Mucosa of descending colon (tissue), 3 donors: ENCODE results near the gene IGF1. TPM values are rescaled to one million over a fixed set of nuclear protein-coding genes. Genes with fewer than 3 reads are reported as not detected.
"Not testable (repeated sequence)": the region's sequence is repeated elsewhere in the genome, so short reads cannot be mapped to it uniquely, and the experiment has no call there.

ENCODE experiments used
- ATAC-seq: fragments of 200-7000 bp; cut with Tn5 transposase; one replicate; pipeline ENCODE4 v1.9.1; 2020; ENCODE audit warnings: mild to moderate bottlenecking, moderate library complexity
- DNase-seq, 3 donors: peaks; one replicate each; pipeline ENCODE4 v3.0.0-alpha.2; 2020
- H3K36me3 ChIP-seq: fragments of 200-600 bp; one replicate; pipeline ENCODE4 v1.8.0; 2021; ENCODE audit warnings: low read depth, mild to moderate bottlenecking
- H3K4me1 ChIP-seq: fragments of 200-600 bp; one replicate; pipeline ENCODE4 v1.8.0; 2021; ENCODE audit warnings: low read depth, mild to moderate bottlenecking
- H3K4me3 ChIP-seq: fragments of 200-600 bp; one replicate; pipeline ENCODE4 v1.8.0; 2021; ENCODE audit warnings: mild to moderate bottlenecking
- H3K9me3 ChIP-seq: fragments of 200-600 bp; one replicate; pipeline ENCODE4 v1.8.0; 2021; ENCODE audit warnings: mild to moderate bottlenecking
- CTCF ChIP-seq: fragments of 200-600 bp; IDR thresholded peaks from one replicate; pipeline ENCODE4 v1.8.0; 2022; ENCODE audit warnings: antibody characterized with exemption, mild to moderate bottlenecking
- intact Hi-C, 2 donors: fragments of 100-400 bp; cut with DNase I in 1 of 2; cut with micrococcal nuclease in 1 of 2; formaldehyde crosslinking; loops; one replicate each; pipeline versions ENCODE4 v1.11.0 to v1.11.1; 2022; cut with DNase I, micrococcal nuclease
- total RNA-seq, 3 donors: library from RNA; stranded (reverse); fragmentation: NEBNext Ultra II Directional in 2 of 3; extraction: Animal tissue kit (Norgen Biotek cat#: 25700) in 2 of 3; gene quantifications; one replicate each; pipeline versions ENCODE4 v1.2.1 to v1.2.4, GENCODE V29; 2021 to 2023
- donor health status: DM: no; HTN: no; CAD: no; lungs with moderate emphysema.
- donor health status: DM: no; HTN: no; CAD: no.
- donor health status: DM: no; HTN: yes; CAD: no.

Gene IGF1
- total RNA-seq, 3 donors from 2014 or later: 2.5 to 12.6 (median 9.4) TPM

- no peaks in the 10 kb centered on the region for H3K4me1 ChIP-seq
- intact Hi-C loops: no loop called here
- no peaks in the 10 kb centered on the region for H3K9me3 ChIP-seq
- no peak for TF ChIP-seq CTCF
- no peaks in the 10 kb centered on the region for H3K36me3 ChIP-seq
- no peak for DNase-seq
- no peak overlapping the region for H3K4me3 ChIP-seq
- no peak for ATAC-seq
Measured at GRCh38 chr12:102365365-102365764, 115.0 kb downstream of the IGF1 start.

GRCh38 chr12:102364709-102365108, 115.7 kb downstream of the IGF1 start:
- Histone ChIP-seq H3K9me3 (no peaks in the 10 kb centered on the region), H3K4me1 (no peaks in the 10 kb centered on the region), H3K4me3 (no peak overlapping the region), H3K36me3 (no peaks in the 10 kb centered on the region)
- ATAC-seq (no peak), DNase-seq (no peak)
- no peak for TF ChIP-seq CTCF
- intact Hi-C loops: no loop called here

- TF ChIP-seq CTCF: no peak
- H3K4me1 ChIP-seq: no peaks in the 10 kb centered on the region
- no peak overlapping the region for H3K4me3 ChIP-seq
- peaks cover 11% of the 10 kb centered on the region for H3K9me3 ChIP-seq
- ATAC-seq: no peak
- H3K36me3 ChIP-seq: no peaks in the 10 kb centered on the region
- DNase-seq: no peak
- intact Hi-C loops: no loop called here
Measured at GRCh38 chr12:102356690-102357089, 123.7 kb downstream of the IGF1 start.

- H3K4me1 ChIP-seq, ATAC-seq, H3K36me3 ChIP-seq, intact Hi-C loops, H3K4me3 ChIP-seq, DNase-seq: not testable (repeated sequence)
- peaks cover 11% of the 10 kb centered on the region for H3K9me3 ChIP-seq
Measured at GRCh38 chr12:102354281-102354680, 126.1 kb downstream of the IGF1 start.

- DNase-seq (no peak), ATAC-seq (no peak)
- no peak overlapping the region for H3K4me3 ChIP-seq
- peaks cover 11% of the 10 kb centered on the region for H3K9me3 ChIP-seq
- H3K4me1 ChIP-seq: no peaks in the 10 kb centered on the region
- TF ChIP-seq CTCF: no peak
- H3K36me3 ChIP-seq: no peaks in the 10 kb centered on the region
- intact Hi-C loops: no loop called here
Measured at GRCh38 chr12:102351322-102351721, 129.0 kb downstream of the IGF1 start.

GRCh38 chr12:102350070-102350469, 130.3 kb downstream of the IGF1 start:
- no peak for TF ChIP-seq CTCF
- DNase-seq: no peak

More at GRCh38 chr12:102350070-102350469, 130.3 kb downstream of the IGF1 start:
- Histone ChIP-seq H3K4me3 (no peak overlapping the region), H3K9me3 (peaks cover 11% of the 10 kb centered on the region), H3K4me1 (no peaks in the 10 kb centered on the region), H3K36me3 (no peaks in the 10 kb centered on the region)
- intact Hi-C loops: no loop called here
- no peak for ATAC-seq
